AG08396 (cell line): ENCODE measurements around the gene DAG1.

Experiments
- DNase-seq: peaks from one replicate; pipeline ENCODE4 v3.0.0; 2012; ENCODE audit warnings: low spot score, mixed read lengths

Gene DAG1

DNA sequence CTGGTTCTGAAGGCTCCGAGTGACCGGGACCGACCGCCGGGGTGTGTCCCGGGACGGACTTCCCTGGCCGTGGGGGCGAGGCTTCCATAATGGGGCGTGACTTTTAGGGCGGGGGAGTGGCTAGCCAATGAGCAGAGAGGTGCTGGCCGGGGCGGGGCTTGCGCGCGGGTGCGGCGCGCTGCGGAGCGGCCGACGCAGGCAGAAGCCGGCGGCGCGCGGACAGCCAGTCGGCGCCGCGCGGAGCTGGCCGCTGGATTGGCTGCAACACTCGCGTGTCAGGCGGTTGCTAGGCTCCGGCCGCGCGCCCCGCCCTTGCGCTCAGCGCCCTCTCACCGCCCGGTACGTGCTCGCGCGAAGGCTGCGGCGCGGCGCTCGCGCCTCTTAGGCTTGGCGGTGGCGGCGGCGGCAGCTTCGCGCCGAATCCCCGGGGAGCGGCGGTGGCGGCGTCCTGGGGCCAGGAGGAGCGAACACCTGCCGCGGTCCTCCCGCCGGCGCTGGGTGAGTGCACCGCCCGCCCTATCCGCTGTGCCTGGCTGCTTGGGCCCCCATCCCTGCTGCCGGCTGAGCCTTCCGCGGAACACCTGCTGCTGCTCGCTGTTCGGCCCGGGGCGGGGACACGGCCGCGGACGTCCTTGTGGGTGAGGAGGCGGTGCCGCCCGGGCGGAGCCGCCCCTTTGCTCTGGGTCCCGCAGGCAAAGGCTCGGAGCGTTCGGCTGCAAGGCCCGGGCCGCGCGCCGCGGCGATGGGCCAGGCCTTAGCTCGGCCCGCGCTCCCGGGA, at the start of gene DAG1:
DAG1 (plus strand) TSS at position 332 of the 778 bp plus-strand sequence. CDS start 40,268 bp downstream, outside the sequence.
- peak; percentile 99 for DNase-seq

DNA sequence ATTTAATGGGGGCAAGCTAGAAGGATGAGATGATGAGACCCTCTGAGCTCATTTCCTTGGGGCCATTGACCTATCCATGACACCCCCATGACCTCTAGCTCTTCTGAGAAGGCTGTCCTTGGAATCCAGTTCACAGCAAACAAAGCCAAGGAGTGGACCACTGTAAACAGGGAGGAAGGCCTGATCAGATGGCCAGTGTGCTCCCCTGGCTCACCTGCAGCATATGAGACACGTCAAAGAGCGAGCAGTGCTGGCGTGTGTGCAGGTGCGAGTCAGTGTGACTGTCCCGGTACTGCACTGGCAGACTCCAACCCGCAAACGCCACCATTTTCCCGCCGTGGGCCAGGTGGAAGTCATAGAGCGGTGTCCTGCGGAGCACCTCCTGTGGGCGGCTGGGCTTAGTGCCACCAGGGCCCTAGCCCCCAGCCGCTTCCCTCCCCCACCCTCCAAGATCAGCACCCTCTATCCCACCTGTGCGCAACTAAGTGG, 48.1 kb upstream of the DAG1 start:
- no peak for DNase-seq

DNA sequence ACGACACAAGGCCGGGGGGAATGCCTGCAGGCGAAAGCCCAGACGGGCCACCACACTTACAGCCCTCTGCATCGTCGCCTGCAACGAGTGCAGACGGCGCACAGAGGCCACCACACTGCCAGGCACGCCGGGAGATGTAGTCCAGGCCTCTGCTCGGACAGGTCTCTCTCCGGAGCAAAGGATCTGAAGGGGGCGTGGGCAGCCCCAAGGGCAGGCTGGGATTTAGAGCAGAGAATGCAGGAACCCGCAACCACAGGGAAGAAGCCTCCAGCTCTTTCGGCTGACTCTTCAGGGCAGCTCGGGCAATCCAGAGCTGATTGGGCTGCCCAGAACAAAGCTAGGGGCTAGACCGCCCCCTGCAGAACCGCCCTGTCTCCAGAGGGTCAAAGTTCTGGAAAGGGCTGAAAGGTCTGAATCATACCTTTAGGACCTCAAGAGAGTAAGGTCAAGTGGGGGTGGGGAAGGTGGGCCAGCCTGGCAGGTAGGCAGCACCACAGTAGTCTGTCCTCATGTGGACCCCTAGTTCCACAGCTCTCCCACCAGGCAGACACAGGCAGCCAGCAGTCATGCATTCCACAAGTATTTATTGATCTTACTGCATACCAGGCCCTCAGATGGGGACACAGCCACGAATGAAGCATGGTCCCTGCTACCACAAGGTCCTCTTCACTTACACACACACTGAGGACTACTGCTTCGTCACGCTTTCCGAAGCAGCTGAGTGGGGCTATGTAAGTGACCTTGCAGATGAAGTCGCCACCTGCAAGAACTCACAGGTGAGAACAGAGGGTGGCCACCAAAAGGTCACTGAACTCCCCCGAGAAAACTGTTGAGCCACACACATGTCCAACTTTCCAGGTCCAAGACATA, 47.5 kb upstream of the DAG1 start, which contains the start of gene AMT:
AMT (minus strand) TSS at position 95 of the 870 bp plus-strand sequence; CDS start at position 72, 23 bp downstream.
- DNase-seq, result peak; percentile 26

DNA sequence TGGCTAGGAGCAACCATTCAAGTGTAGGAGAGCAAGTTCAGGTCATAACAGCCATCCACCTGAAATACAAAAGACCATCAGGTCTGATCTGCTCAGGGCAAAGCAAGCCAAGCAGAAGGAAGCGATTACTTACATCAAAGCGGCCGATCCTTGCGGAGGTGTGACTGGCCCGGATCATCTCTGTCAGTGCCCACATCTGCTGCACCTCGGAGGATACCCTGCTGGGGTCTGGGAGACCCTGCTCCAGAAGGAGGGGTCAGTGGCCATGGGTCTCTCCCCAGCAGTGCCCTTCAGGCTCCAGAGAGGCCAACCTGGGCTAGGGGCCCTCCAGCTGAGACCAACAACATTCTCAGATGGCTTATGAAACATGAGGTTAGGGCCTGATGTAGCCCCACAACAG, 45.3 kb upstream of the DAG1 start:
- no peak for DNase-seq

DNA sequence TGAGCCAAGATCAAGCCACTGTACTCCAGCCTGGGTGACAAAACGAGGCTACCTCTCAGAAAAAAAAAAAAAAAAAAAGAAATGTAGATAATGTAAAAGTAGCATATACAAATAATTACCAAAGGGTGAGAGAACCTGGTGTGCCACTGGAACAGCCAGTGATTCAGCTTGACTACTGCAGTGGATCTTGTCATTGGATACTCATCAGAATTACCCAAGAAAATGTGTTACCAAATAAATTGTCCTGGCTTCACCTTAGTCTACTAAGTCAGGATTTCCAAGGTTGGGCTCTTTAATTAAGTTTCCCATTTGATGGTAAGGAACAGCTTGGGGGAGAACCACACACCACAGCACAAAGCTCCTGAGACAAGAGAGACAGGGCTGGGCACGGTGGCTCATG, 42.5 kb upstream of the DAG1 start:
- DNase-seq, result peak; percentile 0

DNA sequence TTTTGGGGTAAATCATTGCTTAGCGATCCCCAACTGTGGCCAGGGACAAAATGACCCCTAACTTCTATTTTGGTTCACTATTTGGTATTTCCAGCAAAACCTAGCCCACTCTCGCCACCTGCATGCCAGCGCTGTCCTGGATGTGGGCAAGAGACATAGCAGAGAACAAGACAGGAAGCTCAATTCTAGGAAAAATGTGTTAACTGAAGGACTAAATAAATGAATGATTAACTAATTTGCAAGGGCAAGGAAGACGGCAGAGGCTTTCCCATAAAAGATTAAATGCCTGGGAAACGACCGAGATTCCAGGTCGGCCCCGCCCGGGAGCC, 41.4 kb upstream of the DAG1 start:
- no peak for DNase-seq

DNA sequence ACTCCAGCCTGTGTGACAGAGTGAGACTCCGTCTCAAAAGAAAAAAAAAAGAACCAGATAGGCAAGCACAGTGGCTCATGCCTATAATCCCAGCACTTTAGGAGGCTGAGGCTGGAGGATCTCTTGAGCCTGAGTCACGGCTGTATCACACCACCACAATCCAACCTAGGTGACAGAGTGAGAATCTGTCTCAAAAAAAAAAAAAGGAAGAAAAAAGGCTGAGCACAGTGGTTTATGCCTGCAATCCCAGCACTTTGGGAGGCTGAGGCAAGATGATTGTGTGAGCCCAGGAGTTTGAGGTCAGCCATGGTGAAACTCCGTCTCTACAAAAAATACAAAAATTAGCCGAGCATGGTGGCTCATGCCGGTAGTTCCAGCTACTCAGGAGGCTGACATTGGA, 35.3 kb upstream of the DAG1 start:
- DNase-seq, result no peak

DNA sequence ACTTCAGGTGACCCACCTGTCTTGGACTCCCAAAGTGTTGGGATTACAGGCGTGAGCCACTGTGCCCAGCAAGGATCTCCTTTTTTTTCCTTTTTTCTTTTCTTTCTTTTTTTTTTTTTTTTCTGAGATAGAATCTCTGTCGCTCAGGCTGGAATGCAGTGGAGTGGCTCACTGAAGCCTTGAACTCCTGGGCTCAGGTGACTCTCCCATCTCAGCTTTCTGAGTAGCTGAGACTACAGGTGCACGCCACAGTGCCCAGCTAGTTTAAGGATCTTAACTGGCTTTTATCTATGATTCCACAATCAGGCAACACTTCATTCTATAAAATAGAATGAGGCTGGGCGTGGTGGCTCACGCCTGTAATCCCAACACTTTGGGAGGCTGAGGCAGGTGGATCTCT, 24.7 kb upstream of the DAG1 start:
- DNase-seq, result no peak

DNA sequence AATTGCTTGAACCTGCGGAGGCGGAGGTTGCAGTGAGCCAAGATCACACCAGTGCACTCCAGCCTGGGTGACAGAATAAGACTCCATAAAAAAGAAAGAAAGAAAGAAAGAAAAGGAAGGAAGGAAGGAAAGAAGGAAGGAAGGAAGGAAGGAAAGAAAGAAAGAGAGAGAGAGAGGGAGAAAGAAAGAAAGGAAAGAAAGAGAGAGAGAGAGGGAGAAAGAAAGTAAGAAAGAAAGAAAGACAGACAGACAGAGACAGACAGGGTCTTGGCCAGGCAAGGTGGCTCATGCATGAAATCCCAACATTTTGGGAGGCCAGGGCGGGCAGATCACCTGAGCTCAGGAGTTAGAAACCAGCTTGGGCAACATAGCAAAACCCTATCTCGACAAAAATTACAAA, 16.4 kb upstream of the DAG1 start:
- no peak for DNase-seq

DNA sequence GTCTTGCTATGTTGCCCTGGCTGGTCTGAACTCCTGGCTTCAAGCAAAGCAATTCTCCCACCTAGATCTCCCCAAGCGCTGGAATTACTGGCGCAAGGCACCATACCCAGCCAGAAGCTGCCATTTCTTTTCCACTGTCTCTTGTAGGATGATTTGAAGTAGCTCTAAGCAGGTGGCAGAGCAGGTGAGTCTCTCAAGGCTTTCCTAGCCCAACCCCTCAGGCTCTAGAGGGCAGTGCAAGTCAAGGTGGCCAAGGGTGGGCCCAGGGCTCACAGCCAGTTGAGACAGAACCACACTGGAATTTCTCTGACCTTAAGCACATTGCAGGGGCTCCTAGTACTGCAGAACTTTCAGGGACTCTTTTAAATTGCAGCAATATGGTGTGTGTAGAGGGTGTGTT, 15.6 kb upstream of the DAG1 start:
- DNase-seq, result no peak

DNA sequence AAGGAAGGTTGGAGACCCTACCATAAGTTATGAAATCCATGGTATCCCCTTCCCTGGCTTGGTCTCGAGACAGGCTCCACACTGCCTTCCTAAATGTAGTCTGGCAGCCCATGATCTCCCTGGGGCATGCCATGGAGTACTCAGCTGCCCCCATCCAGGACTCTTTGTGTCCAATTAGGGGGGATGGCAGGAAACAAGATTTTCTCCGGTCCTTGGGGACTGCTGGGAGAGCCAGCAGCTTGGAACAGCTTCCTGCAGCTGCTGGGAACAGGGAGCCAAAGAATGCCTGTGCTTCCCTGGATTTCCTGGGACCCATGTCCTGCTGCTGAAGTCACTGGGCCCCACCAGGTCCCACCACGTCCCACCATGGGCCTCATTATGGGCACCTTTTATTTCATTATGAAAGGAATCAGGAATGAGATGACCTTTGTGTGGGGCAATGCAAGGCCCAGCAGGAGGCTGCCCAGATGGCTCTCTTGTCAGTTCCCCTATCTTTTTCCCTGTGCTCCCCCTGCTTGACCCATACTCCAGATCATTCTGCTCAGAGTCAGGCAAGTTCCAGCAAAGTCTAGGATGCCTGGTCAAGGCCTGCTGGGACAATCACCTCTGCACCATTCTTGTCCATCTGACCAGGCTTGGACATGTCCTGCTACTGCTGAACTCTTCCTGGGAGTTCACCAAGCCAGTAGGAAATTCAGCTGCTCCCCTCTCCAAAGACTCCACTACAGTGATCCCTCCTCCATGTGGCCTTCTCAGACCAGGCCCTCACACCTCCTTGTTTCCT, 15.0 kb upstream of the DAG1 start:
- DNase-seq, result peak; percentile 3

DNA sequence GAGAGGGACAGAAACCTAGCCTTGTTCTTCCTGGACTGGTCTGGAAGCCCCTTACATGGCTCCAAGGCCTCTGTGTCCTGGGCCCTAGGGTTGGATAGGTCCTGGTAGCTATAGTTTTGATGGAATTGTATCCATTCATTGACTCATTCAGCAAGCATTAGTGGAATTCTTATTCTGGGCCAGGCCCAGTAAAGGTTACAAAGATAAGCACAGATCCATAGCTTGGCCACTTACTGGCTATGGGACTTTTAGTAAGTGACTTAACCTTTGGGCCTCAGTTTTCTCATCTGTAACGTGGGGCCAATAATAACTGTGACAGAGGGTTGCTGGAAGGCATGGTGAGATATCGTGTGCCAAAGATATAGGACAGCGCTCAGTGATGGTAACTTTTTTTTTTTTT, 13.6 kb upstream of the DAG1 start:
- peak; percentile 26 for DNase-seq

DNA sequence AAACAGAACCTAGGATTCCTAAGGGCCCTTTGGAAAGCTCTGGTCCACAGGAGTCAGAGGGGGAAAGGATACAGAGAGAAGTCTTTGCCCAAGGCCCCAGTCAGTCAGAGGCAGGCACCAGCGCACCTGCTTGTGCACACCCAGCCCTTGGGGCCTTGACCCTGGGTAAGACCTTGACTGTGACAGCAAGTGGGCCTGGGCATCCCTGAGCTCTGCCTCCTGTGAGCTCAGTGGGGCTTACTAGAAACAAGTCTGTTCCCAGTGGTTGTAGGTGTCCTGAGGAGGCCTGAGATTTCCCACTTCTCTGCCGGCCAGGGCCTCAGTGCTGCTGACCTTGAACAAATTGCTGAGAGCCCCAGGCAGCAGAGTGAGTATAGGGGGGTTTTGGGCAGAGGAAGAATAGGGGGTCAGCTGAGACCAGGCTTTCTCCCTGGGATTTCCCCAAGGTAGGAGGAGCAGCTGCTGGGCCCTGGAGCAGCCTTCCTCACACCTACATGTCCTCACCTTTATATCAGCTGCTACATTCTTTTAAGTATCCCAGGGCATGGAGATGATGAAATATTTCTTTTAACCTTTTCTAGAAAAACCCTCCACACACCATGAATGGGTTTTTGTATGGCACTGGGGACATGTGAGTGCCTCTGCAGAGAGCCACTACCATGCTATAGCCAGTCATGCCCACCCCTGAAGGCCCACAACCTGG, 9.7 kb upstream of the DAG1 start:
- DNase-seq, result no peak

DNA sequence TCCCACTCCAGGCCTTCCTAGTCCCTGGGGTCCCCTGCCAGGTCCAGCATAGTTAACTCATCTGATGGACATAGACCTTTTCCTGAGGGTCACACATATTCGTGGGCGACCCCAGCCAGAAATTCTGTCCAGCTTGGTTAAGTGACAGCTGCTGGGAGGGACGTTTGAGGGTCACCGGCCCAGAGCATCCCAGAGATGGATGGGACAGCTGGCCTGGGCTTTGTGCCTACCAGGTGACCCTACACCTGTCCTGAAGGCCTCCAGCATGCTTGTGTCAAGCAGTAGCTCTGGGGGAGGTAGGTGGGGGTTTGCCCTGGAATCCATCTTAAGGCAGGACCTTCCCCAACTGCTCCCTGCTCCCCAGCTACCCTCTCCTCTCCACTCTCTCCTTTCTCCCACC, 9.1 kb upstream of the DAG1 start:
- no peak for DNase-seq

DNA sequence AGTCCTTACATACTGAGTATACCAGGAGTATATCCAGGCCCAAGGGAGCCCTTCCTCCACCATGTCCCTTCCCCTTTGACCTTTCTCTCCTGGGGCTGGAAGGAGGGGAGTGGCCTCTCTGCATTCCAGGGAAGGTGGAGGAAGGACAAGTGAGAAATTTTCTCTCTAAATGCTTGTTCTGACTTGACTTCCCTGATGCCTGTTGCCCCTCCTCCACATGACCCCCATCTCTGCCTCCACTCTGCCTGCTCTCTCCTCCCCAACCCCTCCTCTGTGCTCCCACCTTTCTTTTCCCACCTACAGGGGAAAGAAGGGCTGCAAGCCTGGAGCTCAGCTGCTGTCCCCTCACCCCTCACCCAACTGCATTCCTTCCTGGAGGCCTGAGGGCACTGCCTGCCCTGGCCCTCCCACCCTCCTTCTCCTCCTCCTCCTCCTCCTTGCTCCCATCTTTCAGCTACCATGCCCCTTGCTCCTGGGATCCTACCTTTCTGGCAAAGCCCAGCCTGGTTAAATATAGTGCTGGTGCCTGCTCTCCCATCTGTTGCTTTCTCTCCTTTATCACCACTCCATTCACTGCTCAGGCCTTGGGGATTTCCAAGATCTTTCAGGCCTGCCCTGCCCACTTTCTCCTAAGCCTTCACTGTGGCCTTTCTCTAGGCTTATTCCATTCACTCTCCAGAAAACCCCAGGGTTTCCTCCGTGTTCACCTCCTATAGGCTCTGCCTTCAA, 8.5 kb upstream of the DAG1 start:
- peak; percentile 8 for DNase-seq

DNA sequence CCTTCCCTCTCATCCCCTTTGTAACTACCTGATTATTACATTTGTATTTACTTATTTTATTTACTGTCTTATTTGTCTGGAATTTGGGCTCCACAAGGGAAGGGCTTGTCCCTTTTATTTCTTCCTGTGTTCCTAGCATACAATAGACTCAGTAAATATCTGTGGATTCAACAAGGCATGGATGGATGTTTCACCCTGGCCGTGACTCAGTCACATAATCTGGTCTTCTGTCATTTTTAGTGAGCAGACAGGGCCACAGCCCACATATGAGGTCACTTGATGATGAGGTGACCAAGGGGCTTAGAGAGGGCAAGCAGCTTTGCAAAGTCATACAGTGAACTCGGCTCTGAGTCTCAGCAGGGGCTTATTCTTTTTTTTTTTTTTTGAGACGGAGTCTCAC, 7.8 kb upstream of the DAG1 start:
- peak; percentile 20 for DNase-seq

DNA sequence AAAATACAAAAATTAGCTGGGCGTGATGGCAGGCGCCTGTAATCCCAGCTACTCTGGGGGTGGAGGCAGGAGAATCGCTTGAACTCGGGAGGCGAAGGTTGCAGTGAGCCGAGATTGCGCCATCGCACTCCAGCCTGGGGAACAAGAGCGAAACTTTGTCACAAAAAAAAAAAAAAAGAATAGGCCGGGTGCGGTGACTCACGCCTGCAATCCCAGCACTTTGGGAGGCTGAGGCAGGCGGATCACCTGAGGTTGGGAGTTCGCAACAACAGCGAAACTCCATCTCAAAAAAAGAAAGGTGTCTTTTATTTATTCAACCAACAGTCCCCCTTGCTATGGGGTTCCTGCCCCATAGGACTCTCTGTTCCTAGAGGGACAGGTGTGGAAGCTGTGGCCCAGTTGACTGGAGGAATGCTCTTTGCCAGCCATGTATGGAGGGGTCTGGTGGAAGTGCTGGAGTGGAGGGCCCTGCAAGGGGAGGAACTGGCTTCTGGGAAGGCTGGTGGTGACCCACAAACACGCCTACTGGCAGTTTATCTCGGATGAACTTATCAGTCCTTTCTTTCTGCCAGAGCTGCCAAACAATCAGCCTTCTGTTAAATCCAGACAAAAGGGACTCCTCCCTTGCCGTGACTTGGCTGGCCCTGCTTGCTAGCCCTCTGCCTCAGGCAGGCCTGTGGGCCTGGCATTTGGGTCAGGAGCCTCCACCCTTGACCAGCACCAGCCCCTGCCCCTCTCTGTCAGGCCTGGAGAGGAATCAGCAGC, 4.6 kb upstream of the DAG1 start:
- no peak for DNase-seq

DNA sequence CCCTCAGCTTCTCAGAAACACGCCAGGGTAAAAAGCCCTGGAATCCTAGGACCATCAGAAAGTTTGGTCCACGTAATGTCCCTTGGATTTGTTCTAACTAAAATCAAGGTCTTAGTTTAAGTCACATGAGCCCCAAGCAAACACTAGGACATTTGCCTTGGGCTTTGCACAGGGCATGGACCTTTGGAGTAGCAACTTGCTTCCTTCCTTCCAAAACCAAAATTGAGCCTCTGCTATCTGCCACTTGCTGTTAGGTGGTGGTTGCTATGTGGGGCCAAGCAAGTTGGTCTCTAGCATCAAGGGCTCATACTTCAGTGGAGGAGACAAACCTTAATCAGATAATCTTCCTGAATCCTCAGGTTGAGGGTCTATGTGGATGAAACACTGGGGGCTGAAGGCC, 4.0 kb upstream of the DAG1 start:
- no peak for DNase-seq

DNA sequence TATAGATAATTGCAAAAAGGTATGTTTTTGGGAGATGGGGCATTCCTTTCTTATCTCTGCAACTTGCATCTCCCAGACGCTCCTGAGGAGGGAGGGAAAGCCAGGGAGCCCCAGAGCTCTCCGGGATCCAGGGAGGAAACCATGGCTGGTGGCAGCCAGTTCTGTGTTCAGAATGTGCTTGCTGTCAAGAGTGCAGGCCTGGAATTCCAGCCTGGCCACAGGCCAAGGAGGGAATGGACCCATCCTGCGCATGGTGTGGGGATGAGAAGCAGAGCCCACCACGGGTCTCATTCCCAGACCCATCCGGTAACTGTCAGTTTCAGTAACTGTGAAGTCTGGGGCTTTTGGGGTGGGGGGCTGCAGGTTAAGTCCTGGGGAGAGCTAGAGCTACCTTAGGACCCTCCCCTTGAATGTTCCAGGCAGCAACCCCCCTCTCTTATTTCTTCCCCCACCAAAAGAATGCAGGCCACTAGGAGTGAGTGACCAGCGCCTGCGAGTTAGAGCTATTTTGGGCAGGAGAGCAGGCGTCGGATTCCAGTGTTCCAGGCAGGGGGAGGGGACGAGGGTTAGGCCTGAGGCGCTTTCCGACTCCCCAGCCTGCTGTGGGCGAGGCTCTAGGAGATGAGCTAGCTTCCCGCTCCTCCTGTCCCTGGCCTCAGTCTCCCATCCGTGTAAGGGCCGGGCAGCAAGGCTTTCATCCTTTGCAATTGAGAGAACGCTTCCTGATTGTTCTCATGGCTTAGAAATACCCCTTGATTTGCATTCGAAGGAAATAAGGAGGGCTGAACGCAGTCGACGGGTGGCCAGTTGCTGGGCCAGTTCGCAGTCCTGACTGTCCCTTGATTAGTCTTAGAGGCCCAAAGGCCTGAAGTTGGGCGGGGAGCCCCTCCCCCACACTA, 781 bp upstream of the DAG1 start:
- peak; percentile 81 for DNase-seq
